HEK293T (cell line): ENCODE results near the gene FN3K.

Experiments used
- BHLHE40 ChIP-seq: fragments of 450-650 bp; IDR thresholded peaks from 2 replicates; pipeline ENCODE4 v1.6.1; 2016; ENCODE audit warnings: mild to moderate bottlenecking, moderate library complexity, borderline replicate concordance
- CTBP1 ChIP-seq: fragments of 450-650 bp; IDR thresholded peaks from 2 replicates; pipeline ENCODE4 v1.6.1; 2016; ENCODE audit warnings: borderline replicate concordance
- ELF4 ChIP-seq: fragments of 450-650 bp; IDR thresholded peaks from 2 replicates; pipeline ENCODE4 v1.6.1; 2017; ENCODE audit warnings: antibody characterized with exemption
- HDGF ChIP-seq: fragments of 450-650 bp; IDR thresholded peaks from 2 replicates; pipeline ENCODE4 v1.6.1; 2017; ENCODE audit warnings: antibody characterized with exemption, borderline replicate concordance
- L3MBTL2 ChIP-seq: fragments of 450-650 bp; conservative IDR thresholded peaks from 2 replicates; pipeline ENCODE4 v1.6.1; 2016; ENCODE audit warnings: mild to moderate bottlenecking
- NFRKB ChIP-seq: fragments of 450-650 bp; IDR thresholded peaks from 2 replicates; pipeline ENCODE4 v1.6.1; 2016; ENCODE audit warnings: mild to moderate bottlenecking, moderate library complexity
- PKNOX1 ChIP-seq: fragments of 450-650 bp; IDR thresholded peaks from 2 replicates; pipeline ENCODE4 v1.6.1; 2016
- SP1 ChIP-seq: fragments of 450-650 bp; IDR thresholded peaks from 2 replicates; pipeline ENCODE4 v1.6.1; 2017

GRCh38 chr17:82704886-82705285 is 30.5 kb upstream of the FN3K start:
- TF ChIP-seq PKNOX1 = no peak
- TF ChIP-seq HDGF = no peak
- no peak for TF ChIP-seq SP1
- no peak for TF ChIP-seq BHLHE40
- no peak for TF ChIP-seq NFRKB
- no peak for TF ChIP-seq L3MBTL2
- no peak for TF ChIP-seq CTBP1
- no peak for TF ChIP-seq ELF4
